GM23338 (cell line): ENCODE results near the gene RBM38. TPM values are rescaled to one million over a fixed set of nuclear protein-coding genes. Genes with fewer than 3 reads are reported as not detected.

Experiments used
- ATAC-seq: fragments of 200-7000 bp; cut with Tn5 transposase; 3 replicates; pipeline ENCODE4 v1.9.1; 2020
- DNase-seq: peaks from one replicate; pipeline ENCODE4 v3.0.0-alpha.2; 2015; ENCODE audit warnings: low spot score
- H2AFZ ChIP-seq: fragments of 200-600 bp; sonication (generic); 2 replicates; pipeline ENCODE4 v1.8.0; 2016; ENCODE audit warnings: antibody characterized with exemption, mild to moderate bottlenecking, moderate library complexity
- H3F3A ChIP-seq: fragments of 200-600 bp; sonication (generic); replicated peaks from 2 replicates; pipeline ENCODE4 v1.8.0; 2017; ENCODE audit warnings: antibody characterized with exemption, mixed run types, low read depth
- H3K27ac ChIP-seq: fragments of 200-600 bp; sonication (generic); 2 replicates; pipeline ENCODE4 v1.6.1; 2016; ENCODE audit warnings: low read depth
- H3K27me3 ChIP-seq: fragments of 200-600 bp; sonication (generic); 2 replicates; pipeline ENCODE4 v1.8.0; 2016; ENCODE audit warnings: mild to moderate bottlenecking, mixed run types, moderate library complexity; ENCODE audit not compliant: insufficient read depth
- H3K36me3 ChIP-seq: fragments of 200-600 bp; sonication (generic); 2 replicates; pipeline ENCODE4 v1.8.0; 2016; ENCODE audit warnings: mild to moderate bottlenecking; ENCODE audit not compliant: insufficient read depth
- H3K4me1 ChIP-seq: fragments of 200-600 bp; sonication (generic); 2 replicates; pipeline ENCODE4 v1.8.0; 2016; ENCODE audit warnings: mild to moderate bottlenecking, moderate library complexity; ENCODE audit not compliant: insufficient read depth
- H3K4me2 ChIP-seq: fragments of 200-600 bp; sonication (generic); 2 replicates; pipeline ENCODE4 v1.7.1; 2017; ENCODE audit warnings: mixed run types
- H3K4me3 ChIP-seq: fragments of 200-600 bp; sonication (generic); 2 replicates; pipeline ENCODE4 v1.6.1; 2016; ENCODE audit warnings: mixed run types
- H3K79me2 ChIP-seq: fragments of 200-600 bp; sonication (generic); replicated peaks from 2 replicates; pipeline ENCODE4 v1.8.0; 2017; ENCODE audit warnings: mild to moderate bottlenecking; ENCODE audit not compliant: insufficient read depth
- H3K9me2 ChIP-seq: fragments of 200-600 bp; sonication (generic); 2 replicates; pipeline ENCODE4 v1.8.0; 2017; ENCODE audit not compliant: insufficient read depth
- H4K20me1 ChIP-seq: fragments of 200-600 bp; sonication (generic); replicated peaks from 2 replicates; pipeline ENCODE4 v1.8.0; 2017; ENCODE audit warnings: mild to moderate bottlenecking; ENCODE audit not compliant: insufficient read depth
- H3K27ac Mint-ChIP-seq: 2 replicates; pipeline ENCODE4 v1.8.0; 2020; ENCODE audit warnings: inconsistent platforms, mild to moderate bottlenecking, moderate library complexity, mixed read lengths
- H3K27me3 Mint-ChIP-seq: 3 replicates; pipeline ENCODE4 v1.8.0; 2022; ENCODE audit warnings: low read depth, mild to moderate bottlenecking, moderate library complexity, mixed read lengths, inconsistent platforms; ENCODE audit not compliant: insufficient read depth, poor library complexity
- H3K36me3 Mint-ChIP-seq: 3 replicates; pipeline ENCODE4 v1.8.0; 2021; ENCODE audit warnings: low read depth, mild to moderate bottlenecking, inconsistent platforms, moderate library complexity, mixed read lengths
- H3K4me1 Mint-ChIP-seq: 3 replicates; pipeline ENCODE4 v1.8.0; 2020; ENCODE audit warnings: mild to moderate bottlenecking, inconsistent platforms, mixed read lengths
- H3K4me3 Mint-ChIP-seq: 3 replicates; pipeline ENCODE4 v1.8.0; 2021; ENCODE audit warnings: moderate library complexity, mild to moderate bottlenecking, inconsistent platforms, mixed read lengths
- H3K9me3 Mint-ChIP-seq: 3 replicates; pipeline ENCODE4 v1.8.0; 2020; ENCODE audit warnings: moderate library complexity, mild to moderate bottlenecking, inconsistent platforms, mixed read lengths
- CTCF ChIP-seq, 2 experiments: fragments of 200-600 bp in 1 of 2; sonication (generic) in 1 of 2; conservative IDR thresholded peaks; 2 replicates each; pipeline versions ENCODE4 v1.5.1 to v1.6.1; 2016 to 2017; ENCODE audit warnings: antibody characterized with exemption in 2 of 2, low read depth in 2 of 2, mild to moderate bottlenecking in 2 of 2, moderate library complexity in 1 of 2
- POLR2AphosphoS5 ChIP-seq: IDR thresholded peaks from 2 replicates; pipeline ENCODE4 v1.6.1; 2016; ENCODE audit warnings: antibody characterized with exemption, low read depth
- REST ChIP-seq: IDR thresholded peaks from one replicate; pipeline ENCODE4 v1.6.1; 2018; ENCODE audit warnings: antibody characterized with exemption; ENCODE audit not compliant: unreplicated experiment
- STAT1 ChIP-seq: IDR thresholded peaks from one replicate; pipeline ENCODE4 v1.6.1; 2016; ENCODE audit warnings: antibody characterized with exemption; ENCODE audit not compliant: unreplicated experiment
- ZNF114 ChIP-seq: fragments of 250-450 bp; sonication (Bioruptor Pico); IDR thresholded peaks from 2 replicates; pipeline ENCODE4 v1.5.0; 2020; ENCODE audit warnings: mild to moderate bottlenecking, moderate library complexity
- ZNF331 ChIP-seq: fragments of 250-450 bp; sonication (Bioruptor Pico); IDR thresholded peaks from 2 replicates; pipeline ENCODE4 v1.5.0; 2020; ENCODE audit warnings: low read depth, mild to moderate bottlenecking, moderate library complexity
- polyA plus RNA-seq: library from polyadenylated mRNA; unstranded; fragments of >200 nt; fragmentation: Nextera tagmentation; extraction: Ambion mirVana; gene quantifications from 2 replicates; pipeline ENCODE4 v1.2.1, GENCODE V29; 2016
- total RNA-seq: library from RNA; depleted of rRNA; stranded (reverse); fragments of >200 nt; shearing (Covaris generic); gene quantifications from 2 replicates; pipeline ENCODE4 v1.2.3, GENCODE V29; 2014

The RBM38 gene
- total and polyA plus RNA-seq, 2 experiments from 2014 or later, result 22.9 to 80.5 TPM

GRCh38 chr20:57434390-57434700 lies 43.1 kb downstream of the RBM38 start:
- Histone ChIP-seq H3K27ac (no peak overlapping the region), H3K4me1 (no peaks in the 10 kb centered on the region)
- H3K36me3 Mint-ChIP-seq, result no peaks in the 10 kb centered on the region

GRCh38 chr20:57435105-57435497 lies 43.9 kb downstream of the RBM38 start:
- Histone ChIP-seq H3K4me1 (no peaks in the 10 kb centered on the region), H3K27ac (no peak overlapping the region), H4K20me1 (no peaks in the 10 kb centered on the region), H3K4me3 (no peak overlapping the region), H3F3A (no peaks in the 10 kb centered on the region), H3K9me2 (no peaks in the 10 kb centered on the region), H2AFZ (peak overlapping the region; percentile 90), H3K27me3 (no peaks in the 10 kb centered on the region), H3K79me2 (no peaks in the 10 kb centered on the region), H3K36me3 (no peaks in the 10 kb centered on the region), H3K4me2 (no peak overlapping the region)
- Mint-ChIP-seq H3K36me3 (no peaks in the 10 kb centered on the region), H3K4me3 (no peak overlapping the region), H3K9me3 (no peaks in the 10 kb centered on the region), H3K4me1 (peaks cover 11% of the 10 kb centered on the region), H3K27me3 (peaks cover 8% of the 10 kb centered on the region), H3K27ac (no peak overlapping the region)
- no peak for ATAC-seq
- no peak for DNase-seq
- TF ChIP-seq ZNF114 (CRISPR knock-in tag) (no peak), POLR2AphosphoS5 (no peak), STAT1 (no peak), ZNF331 (CRISPR knock-in tag) (no peak), REST (no peak), CTCF (conservative IDR thresholded peaks at IDR 0.05; ENCODE audit: low read depth in 2 of 2) (no peak)

More at GRCh38 chr20:57434390-57434700, 43.1 kb downstream of the RBM38 start:
- H3K9me3 Mint-ChIP-seq, result no peaks in the 10 kb centered on the region
- TF ChIP-seq REST (no peak), CTCF (conservative IDR thresholded peaks at IDR 0.05; ENCODE audit: low read depth in 2 of 2) (peak; percentile 35 to 40; a peak in 3 of 4 replicates)
- no peak overlapping the region for H3K4me2 ChIP-seq
- H3K27ac Mint-ChIP-seq, result no peak overlapping the region
- no peaks in the 10 kb centered on the region for H3F3A ChIP-seq
- no peak overlapping the region for H3K4me3 ChIP-seq
- no peaks in the 10 kb centered on the region for H3K36me3 ChIP-seq
- no peaks in the 10 kb centered on the region for H3K79me2 ChIP-seq
- no peak overlapping the region for H2AFZ ChIP-seq
- no peaks in the 10 kb centered on the region for H4K20me1 ChIP-seq
- peaks cover 11% of the 10 kb centered on the region for H3K4me1 Mint-ChIP-seq
- peaks cover 8% of the 10 kb centered on the region for H3K27me3 Mint-ChIP-seq
- H3K27me3 ChIP-seq, result no peaks in the 10 kb centered on the region
- ATAC-seq (peak; percentile 40), DNase-seq (no peak)
- no peak overlapping the region for H3K4me3 Mint-ChIP-seq
- no peaks in the 10 kb centered on the region for H3K9me2 ChIP-seq
